Upper lobe of right lung (tissue), 1 donor: ENCODE data around the gene LEFTY2. TPM values are rescaled to one million over a fixed set of nuclear protein-coding genes. Genes with fewer than 3 reads are reported as not detected.

ENCODE experiments used
- ATAC-seq: fragments of 200-7000 bp; cut with Tn5 transposase; one replicate; pipeline ENCODE4 v1.9.1; 2020; ENCODE audit warnings: mild to moderate bottlenecking, moderate library complexity
- DNase-seq: peaks from one replicate; pipeline ENCODE4 v3.0.0-alpha.2; 2020
- H3K27ac ChIP-seq: fragments of 200-600 bp; one replicate; pipeline ENCODE4 v1.8.0; 2022
- H3K27me3 ChIP-seq: fragments of 200-600 bp; one replicate; pipeline ENCODE4 v1.8.0; 2022; ENCODE audit warnings: mild to moderate bottlenecking
- H3K36me3 ChIP-seq: fragments of 200-600 bp; one replicate; pipeline ENCODE4 v1.8.0; 2022
- H3K4me1 ChIP-seq: fragments of 200-600 bp; one replicate; pipeline ENCODE4 v1.8.0; 2022
- H3K4me3 ChIP-seq: fragments of 200-600 bp; one replicate; pipeline ENCODE4 v1.8.0; 2022; ENCODE audit warnings: mild to moderate bottlenecking
- H3K9me3 ChIP-seq: fragments of 200-600 bp; one replicate; pipeline ENCODE4 v1.8.0; 2022
- intact Hi-C: fragments of 100-400 bp; cut with DNase I; formaldehyde crosslinking; loops from one replicate; pipeline ENCODE4 v1.11.0; 2022
- total RNA-seq: library from RNA; stranded (reverse); fragmentation: NEBNext Ultra II Directional; extraction: Animal tissue kit (Norgen Biotek cat#: 25700); gene quantifications from one replicate; pipeline ENCODE4 v1.2.1, GENCODE V29; 2021
- TF ChIP-seq, protein P1 (sequence below): fragments of 200-600 bp; IDR thresholded peaks from one replicate; pipeline ENCODE4 v1.8.0; 2022; ENCODE audit warnings: antibody characterized with exemption
- donor health status: DM: no; HTN: yes; CAD: no; lungs with severe emphysema.

Gene LEFTY2
- total RNA-seq, 1 donor from 2014 or later, result 2.2 TPM

GRCh38 chr1:225911191-225912130 is 29.6 kb downstream of the LEFTY2 start:
- Histone ChIP-seq H3K27ac (no peak overlapping the region), H3K9me3 (no peaks in the 10 kb centered on the region), H3K27me3 (no peaks in the 10 kb centered on the region), H3K4me1 (no peaks in the 10 kb centered on the region), H3K36me3 (peaks cover 9% of the 10 kb centered on the region), H3K4me3 (no peak overlapping the region)
- TF ChIP-seq, protein P1, sequence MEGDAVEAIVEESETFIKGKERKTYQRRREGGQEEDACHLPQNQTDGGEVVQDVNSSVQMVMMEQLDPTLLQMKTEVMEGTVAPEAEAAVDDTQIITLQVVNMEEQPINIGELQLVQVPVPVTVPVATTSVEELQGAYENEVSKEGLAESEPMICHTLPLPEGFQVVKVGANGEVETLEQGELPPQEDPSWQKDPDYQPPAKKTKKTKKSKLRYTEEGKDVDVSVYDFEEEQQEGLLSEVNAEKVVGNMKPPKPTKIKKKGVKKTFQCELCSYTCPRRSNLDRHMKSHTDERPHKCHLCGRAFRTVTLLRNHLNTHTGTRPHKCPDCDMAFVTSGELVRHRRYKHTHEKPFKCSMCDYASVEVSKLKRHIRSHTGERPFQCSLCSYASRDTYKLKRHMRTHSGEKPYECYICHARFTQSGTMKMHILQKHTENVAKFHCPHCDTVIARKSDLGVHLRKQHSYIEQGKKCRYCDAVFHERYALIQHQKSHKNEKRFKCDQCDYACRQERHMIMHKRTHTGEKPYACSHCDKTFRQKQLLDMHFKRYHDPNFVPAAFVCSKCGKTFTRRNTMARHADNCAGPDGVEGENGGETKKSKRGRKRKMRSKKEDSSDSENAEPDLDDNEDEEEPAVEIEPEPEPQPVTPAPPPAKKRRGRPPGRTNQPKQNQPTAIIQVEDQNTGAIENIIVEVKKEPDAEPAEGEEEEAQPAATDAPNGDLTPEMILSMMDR, result peak; percentile 96
- peak; percentile 88 for DNase-seq
- ATAC-seq, result peak; percentile 91
- intact Hi-C loops, result loop anchor here (5.0 kb wide), 1 partner anchor 434 kb away; no protein-coding TSS in a partner anchor

DNA sequence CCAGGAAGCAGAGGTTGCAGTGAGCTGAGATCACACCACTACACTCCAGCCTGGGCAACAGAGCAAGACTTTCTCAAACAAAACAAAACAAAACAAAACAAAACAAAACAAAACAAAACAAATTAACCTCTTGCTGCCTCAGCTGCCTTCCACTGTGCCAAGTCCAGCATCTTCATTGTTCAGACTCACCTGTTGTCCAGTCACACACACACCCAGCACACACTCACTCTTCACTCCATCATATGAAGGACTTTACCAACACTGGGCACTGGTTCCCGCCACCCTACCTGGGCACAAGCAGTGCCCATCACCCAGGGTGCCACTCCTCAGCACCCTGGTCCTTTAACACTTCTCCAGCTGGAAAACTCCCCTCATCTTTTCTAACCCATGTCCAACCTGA is 31.5 kb downstream of the LEFTY2 start:
- no peak for DNase-seq
- H3K4me1 ChIP-seq, result no peaks in the 10 kb centered on the region
- intact Hi-C loops, result no loop called here
- ATAC-seq, result no peak
- H3K36me3 ChIP-seq, result no peaks in the 10 kb centered on the region
- no peaks in the 10 kb centered on the region for H3K9me3 ChIP-seq
- no peak overlapping the region for H3K4me3 ChIP-seq
- no peak overlapping the region for H3K27ac ChIP-seq
- TF ChIP-seq, protein P1, result no peak
- H3K27me3 ChIP-seq, result no peaks in the 10 kb centered on the region

DNA sequence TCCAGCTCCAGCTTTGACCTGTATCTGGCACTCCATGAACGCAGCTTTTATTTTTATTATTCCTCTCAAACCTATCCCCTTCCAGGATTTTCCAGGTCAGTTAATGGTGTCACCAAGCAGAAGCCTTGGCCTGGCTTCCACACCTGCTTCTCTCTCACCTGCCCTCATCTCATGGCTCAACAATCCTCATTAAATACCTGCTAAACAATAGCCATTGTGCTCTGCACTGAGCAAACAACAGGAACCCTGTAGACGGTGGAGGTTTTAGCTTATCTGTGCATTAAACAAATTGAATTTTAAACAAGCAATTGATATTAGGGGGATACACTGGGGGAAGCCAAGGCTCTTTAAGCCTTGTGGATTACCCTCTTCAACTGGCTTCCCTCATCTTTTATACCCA is 32.2 kb downstream of the LEFTY2 start:
- DNase-seq (no peak), ATAC-seq (no peak)
- no peaks in the 10 kb centered on the region for H3K4me1 ChIP-seq

DNA sequence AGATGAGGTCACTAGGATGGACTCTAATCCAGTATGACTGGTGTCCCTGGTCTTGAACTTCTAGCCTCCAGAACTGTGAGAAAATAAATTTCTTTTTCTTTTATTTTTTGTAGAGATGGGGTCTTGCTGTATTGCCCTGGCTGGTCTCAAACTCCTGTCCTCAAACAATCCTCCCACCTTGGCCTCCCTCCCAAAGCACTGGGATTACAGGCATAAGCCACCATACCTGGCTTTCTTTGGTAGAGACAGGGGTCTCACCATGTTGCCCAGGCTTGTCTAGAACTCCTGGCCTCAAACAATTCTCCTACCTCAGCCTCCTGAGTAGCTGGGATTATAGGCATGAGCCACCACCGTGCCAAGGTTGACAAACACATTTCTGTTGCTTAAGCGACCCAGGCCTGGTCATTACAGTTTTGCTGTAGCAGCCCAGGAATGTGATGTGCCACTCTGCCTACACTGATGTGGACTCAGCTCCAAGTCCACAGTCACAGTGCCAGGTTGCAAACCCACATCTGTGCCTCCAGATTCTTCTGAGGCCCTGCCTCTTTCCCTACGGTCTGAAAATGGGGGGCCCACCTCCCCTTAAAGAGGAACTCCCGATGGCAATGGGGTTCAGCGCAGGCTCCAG is 32.9 kb downstream of the LEFTY2 start:
- Histone ChIP-seq H3K4me3 (no peak overlapping the region), H3K27me3 (no peaks in the 10 kb centered on the region), H3K9me3 (no peaks in the 10 kb centered on the region), H3K4me1 (no peaks in the 10 kb centered on the region), H3K27ac (no peak overlapping the region), H3K36me3 (no peaks in the 10 kb centered on the region)
- ATAC-seq, result no peak
- DNase-seq, result no peak
- intact Hi-C loops, result no loop called here
- TF ChIP-seq, protein P1, result no peak

More for the DNA sequence above, 32.2 kb downstream of the LEFTY2 start:
- Histone ChIP-seq H3K27ac (no peak overlapping the region), H3K4me3 (no peak overlapping the region), H3K27me3 (no peaks in the 10 kb centered on the region), H3K36me3 (no peaks in the 10 kb centered on the region), H3K9me3 (no peaks in the 10 kb centered on the region)
- TF ChIP-seq, protein P1, result no peak
- intact Hi-C loops, result no loop called here

GRCh38 chr1:225907341-225907740 is 33.7 kb downstream of the LEFTY2 start:
- no peak overlapping the region for H3K4me3 ChIP-seq
- DNase-seq (no peak), ATAC-seq (no peak)
- H3K27ac ChIP-seq, result no peak overlapping the region
- no peaks in the 10 kb centered on the region for H3K9me3 ChIP-seq
- H3K36me3 ChIP-seq, result no peaks in the 10 kb centered on the region
- intact Hi-C loops, result no loop called here
- TF ChIP-seq, protein P1, result no peak
- H3K27me3 ChIP-seq, result no peaks in the 10 kb centered on the region
- H3K4me1 ChIP-seq, result no peaks in the 10 kb centered on the region
